ENCODE measurements around the gene OSBPL3.

- TF ChIP-seq CTCF (conservative IDR thresholded peaks at IDR 0.05; ENCODE audit: low read depth, low read length) (no peak), EZH2phosphoT487 (IDR thresholded peaks at IDR 0.05; ENCODE audit: borderline replicate concordance, low read length) (no peak)
These were observed 94.3 kb downstream of the OSBPL3 start for GRCh38 chr7:24885716-24886115.
